Measurements from ENCODE around the gene SPATA22.
"Not testable (repeated sequence)": the region's sequence is repeated elsewhere in the genome, so short reads cannot be mapped to it uniquely, and the experiment has no call there.

SPATA22 gene, protein sequence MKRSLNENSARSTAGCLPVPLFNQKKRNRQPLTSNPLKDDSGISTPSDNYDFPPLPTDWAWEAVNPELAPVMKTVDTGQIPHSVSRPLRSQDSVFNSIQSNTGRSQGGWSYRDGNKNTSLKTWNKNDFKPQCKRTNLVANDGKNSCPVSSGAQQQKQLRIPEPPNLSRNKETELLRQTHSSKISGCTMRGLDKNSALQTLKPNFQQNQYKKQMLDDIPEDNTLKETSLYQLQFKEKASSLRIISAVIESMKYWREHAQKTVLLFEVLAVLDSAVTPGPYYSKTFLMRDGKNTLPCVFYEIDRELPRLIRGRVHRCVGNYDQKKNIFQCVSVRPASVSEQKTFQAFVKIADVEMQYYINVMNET

DNA sequence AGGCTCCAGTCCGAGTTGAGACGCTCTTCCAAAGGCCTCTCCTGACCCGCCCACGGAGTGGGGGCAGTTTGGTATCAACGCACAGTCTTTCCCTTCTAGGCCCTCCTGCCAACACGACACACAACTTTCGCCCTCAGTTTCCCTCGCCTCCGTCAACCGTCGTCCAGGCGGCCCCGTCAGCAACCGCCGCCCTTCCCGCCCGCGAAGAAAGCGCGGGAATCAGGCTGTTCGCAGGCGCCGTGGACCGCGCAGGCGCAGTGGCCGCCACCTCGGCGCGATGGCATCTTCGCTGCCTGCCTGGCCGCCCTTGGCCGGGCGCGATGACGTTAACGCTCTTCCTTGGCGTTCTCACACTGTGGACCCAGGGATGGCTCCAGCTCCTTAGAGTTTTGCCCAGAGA is at the start of gene SPATA22:
Gene SPATA22, minus strand, starts transcription at position 221 of the 400 bp plus-strand sequence. CDS start 2,494 bp downstream, outside the sequence.
- DNase-seq (ENCODE audit: low read depth in 2 of 2): no peak

DNA sequence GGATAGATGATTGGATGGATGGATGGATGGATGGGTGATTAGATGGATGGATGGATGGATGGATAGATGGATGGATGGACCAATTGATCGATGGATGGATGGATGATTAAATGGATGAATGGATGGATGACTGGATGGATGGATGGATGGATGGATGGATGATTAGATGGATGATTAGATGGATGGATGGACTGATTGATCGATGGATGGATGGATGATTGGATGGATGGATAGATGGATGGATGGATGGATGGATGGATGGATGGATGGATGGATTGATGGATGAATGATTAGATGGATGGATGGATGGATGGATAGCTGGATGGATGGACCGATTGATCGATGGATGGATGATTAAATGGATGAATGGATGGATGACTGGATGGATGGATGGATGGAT is 47.9 kb upstream of the SPATA22 start:
- not testable (repeated sequence) for DNase-seq (ENCODE audit: low read depth in 2 of 2)

DNA sequence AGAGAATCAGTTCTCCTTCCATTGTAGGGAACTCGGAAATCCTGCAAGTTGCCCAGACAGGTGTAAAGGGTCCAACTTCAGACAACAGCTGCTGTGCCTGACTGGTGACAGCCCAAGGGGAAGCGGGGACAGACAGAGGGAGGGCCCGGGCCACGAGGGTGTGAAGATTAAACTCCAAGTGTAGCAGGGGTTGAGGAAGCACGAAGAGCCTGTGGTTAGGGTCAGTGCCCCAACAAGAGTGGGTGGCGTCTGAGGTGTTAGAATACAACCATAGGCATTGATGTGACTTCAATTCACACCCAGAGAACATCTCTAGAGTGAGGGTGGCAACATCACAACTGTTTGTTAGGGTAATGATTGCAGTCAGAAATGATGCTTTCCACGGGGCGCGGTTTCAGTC is 43.3 kb upstream of the SPATA22 start:
- no peak for DNase-seq (ENCODE audit: low read depth in 2 of 2)

DNA sequence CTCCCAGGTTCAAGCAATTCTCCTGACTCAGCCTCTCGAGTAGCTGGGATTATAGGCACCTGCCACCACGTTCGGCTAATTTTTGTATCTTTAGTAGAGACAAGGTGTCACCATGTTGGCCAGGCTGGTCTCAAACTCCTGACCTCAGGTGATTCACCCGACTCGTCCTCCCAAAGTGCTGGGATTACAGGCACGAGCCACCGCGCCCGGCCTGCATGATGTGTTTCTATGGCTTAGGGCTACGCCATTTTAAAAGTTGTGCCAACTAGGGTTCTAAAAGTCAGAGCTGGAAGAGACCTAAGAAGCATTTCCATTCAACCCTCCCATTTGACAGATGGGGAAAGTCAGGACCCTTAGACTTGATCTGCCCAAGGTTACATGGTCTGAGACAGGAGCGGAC is 42.5 kb upstream of the SPATA22 start:
- DNase-seq (ENCODE audit: low read depth in 2 of 2): not testable (repeated sequence)

DNA sequence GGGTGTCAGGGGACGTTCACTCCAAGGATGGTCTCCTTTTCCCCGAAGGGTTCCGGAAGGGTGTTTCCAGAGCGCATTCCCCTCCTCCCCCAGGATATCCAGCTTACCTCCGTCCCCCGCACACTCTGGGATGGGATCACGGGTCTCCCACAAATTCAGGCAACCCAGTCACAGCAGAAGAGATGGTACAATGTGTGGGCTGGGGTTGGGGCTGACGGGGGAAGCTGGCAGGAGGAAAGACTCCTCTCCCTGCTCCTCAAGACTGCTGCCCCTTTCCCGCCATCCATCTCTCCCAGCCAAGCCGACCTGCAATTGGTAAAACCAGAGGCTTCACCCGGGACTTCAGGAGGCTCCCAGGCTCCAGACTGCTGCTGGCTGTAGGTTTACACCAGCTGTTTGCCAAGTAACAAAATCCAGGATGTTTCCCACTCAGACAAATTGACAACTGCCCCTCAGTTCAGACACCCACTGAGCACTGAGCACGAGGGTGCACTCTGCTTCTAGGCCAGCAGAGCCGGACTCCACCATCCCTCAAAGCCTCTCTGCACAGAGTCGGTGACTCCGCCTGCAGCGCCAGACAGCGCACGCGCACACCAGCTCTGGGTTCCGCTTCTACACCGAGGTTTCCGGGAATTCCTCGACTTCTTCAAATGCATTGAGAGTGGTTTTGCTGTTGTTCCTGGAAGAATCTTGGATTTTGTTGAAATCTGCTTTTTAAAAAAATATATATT is 41.9 kb upstream of the SPATA22 start:
- DNase-seq (ENCODE audit: low read depth in 2 of 2): no peak

DNA sequence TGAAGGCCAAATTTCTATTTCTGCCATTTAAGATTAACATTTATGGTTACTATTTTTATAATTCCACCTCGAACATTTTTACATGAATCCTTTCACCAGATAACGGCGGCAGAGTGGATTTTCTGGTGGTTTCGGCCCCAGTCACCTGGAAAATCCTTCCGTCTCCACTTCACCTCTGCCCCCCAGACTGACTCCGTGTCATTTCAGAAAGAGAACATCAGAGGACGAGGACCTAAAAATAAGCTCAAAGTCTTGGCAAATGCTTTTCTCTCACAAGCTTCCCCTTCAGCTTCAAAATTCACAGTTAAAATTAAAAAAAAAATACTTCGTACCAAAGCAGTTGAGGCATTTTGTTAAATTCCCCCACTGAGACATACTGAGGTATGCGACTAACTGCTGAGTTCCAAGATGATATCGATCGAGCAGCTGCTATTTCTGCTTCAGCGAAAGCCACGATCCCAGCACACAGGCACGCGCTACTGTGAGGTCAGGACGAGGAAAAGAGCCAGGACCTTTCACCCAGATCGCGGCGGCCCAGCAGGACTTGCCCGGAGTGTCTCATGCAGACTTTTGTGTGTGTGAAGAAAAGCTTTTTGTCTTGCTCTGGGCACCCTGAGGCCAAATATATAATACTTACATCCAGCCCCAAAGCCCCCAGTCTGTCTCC is 41.0 kb upstream of the SPATA22 start:
- DNase-seq (ENCODE audit: low read depth in 2 of 2): no peak

DNA sequence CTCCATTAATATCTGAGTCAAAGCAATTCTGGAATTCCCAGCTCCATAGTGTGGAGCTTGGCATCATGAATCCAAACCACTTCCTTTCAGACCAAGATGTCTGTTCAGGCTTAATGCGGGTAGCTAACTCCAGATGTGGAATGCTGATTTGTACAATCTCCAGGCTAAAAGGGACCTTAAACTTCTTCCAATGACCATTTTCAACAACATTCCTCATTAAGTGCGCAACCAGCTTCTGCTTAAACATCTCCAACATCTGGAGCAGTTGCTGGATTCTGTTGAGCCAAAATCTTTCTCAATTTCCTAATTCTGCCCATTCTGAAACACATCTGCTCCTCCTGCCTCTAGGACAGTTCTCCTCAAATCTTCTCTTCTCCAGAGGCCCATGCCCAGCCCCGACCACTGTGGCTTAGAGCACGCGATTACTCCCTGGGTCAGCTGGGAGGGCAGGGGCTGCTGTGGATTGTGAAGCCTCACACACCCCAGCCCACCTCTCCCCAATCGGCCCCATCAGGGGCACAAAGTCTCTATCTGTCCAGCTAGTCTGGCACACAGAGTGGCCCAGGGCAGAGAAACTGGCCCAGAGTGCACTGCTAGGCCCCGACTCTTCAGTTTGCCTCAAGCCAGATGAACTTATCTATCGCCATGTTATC is 40.4 kb upstream of the SPATA22 start:
- DNase-seq (ENCODE audit: low read depth in 2 of 2): no peak

DNA sequence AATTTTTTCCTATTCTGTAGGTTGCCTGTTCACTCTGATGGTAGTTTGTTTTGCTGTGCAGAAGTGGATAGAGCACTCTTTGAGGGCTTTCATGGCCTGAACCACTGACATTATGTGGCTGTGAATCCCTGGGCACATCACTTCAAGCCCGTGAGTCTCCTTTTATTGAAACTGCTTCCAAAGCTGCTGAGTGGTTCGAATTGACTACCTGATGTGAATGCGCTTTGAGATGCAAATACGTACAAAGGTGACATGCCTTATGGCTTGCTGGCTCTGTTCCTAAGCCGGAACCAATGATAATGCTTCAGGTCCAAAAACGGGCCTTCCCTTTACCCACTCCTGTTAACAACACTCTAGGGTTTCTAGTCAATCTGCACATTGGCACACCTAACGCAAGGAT is 38.5 kb upstream of the SPATA22 start:
- no peak for DNase-seq (ENCODE audit: low read depth in 2 of 2)

DNA sequence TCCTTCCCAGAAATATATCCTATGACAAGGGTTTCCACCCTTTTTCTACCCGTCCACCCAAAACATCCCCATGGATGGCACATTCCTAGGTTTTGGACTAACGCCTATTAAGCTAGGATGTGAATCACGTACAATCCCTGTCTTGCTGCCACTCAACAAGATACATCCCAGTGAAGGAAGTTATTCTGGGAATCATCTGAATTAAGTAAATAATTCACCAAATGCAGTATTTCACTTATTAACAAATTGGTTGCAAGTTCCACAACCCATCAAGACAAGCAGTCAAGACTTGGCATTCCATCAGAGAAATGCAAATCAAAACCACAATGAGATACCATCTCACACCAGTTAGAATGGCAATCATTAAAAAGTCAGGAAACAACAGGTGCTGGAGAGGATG is 36.2 kb upstream of the SPATA22 start:
- DNase-seq (ENCODE audit: low read depth in 2 of 2): no peak

DNA sequence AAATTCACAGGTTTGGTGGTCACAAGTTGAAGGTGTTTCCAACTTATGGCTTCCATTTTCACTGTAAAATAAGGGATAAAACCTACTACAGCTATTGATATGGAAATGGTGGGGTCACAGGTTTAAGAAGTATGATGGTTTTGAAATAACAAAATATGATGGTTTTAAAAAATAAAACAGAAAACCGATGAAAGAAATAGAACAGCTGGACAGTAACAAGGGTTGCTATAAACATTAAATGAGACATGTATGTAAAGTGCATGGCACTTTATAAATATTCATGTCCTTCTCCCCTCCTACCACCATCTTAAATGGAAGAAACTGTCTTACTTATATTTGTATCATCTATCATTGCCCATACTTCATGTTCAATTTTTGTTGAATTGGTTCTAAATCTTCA is 35.5 kb upstream of the SPATA22 start:
- DNase-seq (ENCODE audit: low read depth in 2 of 2): no peak

DNA sequence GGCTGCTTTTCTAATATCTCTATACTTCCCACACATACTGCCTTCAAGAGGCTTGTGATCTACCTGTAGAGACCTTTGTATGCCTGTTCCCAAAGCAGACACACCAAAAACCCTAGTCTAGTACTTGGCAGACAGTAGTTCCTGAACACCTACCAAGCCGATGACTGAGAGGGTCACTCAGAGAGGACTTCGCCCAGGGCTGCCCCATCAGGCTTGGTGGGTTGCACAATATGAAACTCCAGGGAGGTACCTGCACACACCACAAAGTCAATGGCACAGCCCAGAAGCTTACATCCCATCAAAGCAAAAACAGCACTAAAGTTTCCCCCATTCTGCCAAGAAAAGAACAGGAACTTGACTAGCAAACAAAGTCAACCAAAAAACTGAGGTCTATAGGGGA is 34.4 kb upstream of the SPATA22 start:
- DNase-seq (ENCODE audit: low read depth in 2 of 2): no peak

DNA sequence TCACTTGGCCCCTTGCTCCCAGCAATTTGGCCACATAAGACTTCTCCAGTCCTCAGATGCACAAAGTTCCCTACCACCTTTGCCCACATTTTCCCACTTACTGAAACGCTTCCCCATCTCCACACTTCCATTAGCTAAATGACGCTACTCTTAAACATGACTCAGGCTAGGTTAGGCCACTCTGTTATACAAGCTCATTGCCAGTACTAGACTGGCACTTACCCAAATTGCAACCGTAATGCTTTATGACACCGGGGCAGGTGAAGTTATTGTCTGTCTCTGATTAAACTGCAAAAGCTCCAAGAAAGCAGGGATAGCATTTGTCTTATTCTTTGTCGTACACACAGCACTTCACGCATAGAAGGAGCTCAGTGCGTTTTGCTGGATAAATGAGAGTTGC is 33.4 kb upstream of the SPATA22 start:
- no peak for DNase-seq (ENCODE audit: low read depth in 2 of 2)

DNA sequence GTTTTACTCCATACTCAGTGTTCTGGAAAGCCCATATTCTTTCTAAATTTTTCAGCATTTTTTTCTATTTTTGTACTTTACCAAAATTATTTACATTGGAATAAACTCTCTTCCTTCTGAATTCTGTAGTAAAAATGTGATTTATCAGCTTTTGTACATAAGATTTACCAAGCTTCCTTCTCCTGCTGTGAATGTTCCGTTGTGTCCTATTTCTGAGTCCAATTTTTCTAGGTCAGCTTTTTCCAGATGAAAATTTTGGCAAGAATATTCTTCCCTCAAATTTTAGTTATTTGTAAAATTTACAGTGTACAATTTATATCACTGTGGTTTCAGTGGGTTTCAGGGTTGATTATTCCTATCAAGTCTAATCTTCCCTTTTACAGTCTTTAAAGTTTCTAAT is 31.7 kb upstream of the SPATA22 start:
- no peak for DNase-seq (ENCODE audit: low read depth in 2 of 2)

DNA sequence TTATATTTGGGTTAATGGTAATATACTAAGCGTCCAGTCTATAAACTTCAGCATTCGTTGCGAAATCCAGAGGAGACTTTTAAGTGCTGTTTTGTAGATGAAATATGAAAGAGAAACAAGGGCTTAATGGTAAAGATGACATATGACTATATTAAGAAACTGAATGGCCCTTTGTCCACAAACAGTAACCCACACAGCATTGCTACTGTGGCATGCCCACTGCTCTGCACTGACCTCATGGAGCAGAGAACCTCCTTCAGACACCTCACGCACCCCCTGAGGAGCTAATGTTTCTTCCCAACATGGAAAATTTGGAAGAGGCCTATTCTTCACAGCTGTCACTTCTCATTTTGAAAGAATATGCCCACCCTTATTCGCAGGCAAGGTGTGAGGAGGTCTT is 30.8 kb upstream of the SPATA22 start:
- DNase-seq (ENCODE audit: low read depth in 2 of 2): no peak

DNA sequence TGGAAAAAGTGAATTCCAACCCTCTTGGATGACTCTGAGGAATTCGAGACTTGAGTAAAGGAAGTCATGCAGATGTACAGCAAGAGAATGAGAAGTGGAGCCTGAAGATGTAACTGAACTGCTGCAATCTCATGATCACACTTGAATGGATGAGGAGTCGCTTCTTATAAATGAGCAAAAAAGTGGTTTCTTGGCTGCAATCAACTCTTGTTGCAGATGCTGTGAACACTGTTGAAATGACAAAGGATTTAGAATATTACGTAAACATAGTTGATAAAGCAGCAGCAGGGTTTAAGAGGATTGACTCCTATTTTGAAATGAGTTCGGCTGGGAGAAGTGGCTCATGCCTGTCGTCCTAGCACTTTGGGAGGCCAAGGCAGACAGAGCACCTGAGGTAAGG is 29.7 kb upstream of the SPATA22 start:
- no peak for DNase-seq (ENCODE audit: low read depth in 2 of 2)

DNA sequence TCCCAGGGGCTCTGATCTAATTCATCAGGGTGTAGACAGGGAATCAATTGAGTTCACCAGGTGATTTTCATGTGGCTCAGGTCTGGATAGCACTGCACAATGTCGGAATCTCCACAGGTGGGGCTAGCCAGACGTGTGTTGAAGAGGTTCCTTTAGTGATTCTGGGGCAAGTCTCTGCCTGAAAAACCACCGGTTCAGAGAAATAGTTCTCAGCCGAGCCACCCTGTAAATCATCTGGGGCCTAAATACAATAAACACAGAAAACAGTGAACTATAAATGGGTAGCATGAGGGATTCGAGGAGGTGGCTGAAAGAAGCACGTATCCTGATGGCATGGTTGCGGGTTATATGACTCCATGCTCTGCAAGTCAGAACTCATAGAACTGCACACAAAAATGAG is 25.5 kb upstream of the SPATA22 start:
- DNase-seq (ENCODE audit: low read depth in 2 of 2): no peak

DNA sequence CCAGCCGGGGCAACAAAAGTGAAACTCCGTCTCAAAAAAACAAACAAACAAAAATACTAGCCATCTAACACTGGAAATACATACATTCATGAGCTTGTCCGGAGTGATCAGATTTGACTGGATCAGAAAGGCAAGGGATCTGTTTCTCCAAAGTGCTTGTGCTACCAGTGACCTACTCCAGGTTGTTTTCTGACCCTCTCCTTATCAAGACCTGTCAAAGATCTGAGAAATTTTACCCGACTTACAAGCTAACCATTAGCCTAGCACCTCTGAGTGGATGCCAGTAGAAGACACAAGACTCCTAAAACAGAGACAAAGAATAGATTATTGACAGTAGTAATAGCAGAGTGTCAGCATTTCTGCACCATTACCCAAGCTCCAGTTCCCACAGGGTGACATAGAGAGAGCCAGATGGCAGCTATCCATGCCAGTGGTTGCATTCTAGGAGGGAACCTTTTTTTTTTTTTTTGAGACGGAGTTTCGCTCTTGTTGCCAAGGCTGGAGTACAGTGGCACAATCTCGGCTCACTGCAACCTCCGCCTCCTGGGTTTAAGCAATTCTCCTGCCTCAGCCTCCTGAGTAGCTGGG is 14.0 kb upstream of the SPATA22 start:
- DNase-seq (ENCODE audit: low read depth in 2 of 2): no peak

DNA sequence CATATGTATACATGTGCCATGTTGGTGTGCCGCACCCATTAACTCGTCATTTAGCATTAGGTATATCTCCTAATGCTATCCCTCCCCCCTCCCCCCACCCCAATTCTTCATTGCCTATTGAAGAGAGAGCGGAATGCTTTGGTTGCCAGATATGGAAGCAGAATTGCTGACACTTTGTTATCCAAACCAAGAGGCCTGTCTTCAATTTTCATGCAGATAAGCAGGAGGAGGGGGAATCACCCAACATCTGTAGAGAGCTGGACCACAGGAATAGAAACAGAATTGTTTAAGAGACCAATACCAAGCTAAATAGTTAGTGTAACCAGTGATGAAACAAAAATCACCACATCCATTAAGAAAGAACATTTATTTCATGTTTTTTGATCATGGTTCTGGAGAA is 11.2 kb upstream of the SPATA22 start:
- DNase-seq (ENCODE audit: low read depth in 2 of 2): no peak

DNA sequence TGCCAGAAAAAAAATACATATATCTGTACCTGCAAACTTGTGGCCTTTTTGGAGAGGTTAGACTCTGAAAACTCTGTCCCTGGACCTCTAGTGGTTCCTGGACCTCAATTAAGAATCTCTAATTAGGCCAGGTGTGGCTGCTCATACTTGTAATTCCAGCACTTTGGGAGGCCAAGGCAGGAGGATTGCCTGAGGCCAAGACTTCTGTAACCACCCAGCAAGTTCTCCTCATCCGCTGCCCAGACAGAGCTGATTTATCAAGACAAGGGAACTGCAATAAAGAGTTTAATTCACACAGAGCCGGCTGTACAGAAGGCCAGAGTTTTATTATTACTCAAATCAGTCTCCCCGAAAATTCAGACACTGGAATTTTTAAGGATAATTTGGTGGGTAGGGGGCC is 8.4 kb upstream of the SPATA22 start:
- no peak for DNase-seq (ENCODE audit: low read depth in 2 of 2)

DNA sequence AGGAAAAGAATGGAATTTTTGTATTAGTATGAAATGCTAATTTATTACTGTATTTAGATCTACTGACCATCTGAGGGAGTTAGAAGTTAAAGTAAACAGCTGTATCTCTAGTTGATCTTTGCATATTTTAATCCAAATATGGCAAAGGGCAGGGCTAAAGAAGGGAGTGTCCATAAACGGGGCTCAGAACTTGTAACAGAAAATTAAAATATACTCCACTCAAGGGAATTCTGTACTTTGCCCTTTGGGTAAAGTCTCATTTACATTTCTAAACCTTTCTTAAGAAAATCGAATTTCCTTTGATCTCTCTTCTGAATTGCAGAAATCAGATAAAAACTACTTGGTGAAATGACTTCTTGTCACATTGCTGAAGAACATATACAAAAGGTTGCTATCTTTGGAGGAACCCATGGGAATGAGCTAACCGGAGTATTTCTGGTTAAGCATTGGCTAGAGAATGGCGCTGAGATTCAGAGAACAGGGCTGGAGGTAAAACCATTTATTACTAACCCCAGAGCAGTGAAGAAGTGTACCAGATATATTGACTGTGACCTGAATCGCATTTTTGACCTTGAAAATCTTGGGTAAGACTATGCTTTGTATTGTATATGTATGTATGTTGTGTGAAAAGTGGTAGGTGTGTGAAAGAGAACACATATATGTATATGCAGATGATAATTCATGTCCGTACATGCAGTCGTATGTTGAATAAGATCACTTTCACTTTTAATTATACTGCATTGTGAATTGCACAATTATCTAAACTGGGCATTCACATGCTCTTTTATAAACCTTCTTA is 4.4 kb upstream of the SPATA22 start, which contains the start of gene ASPA:
Gene ASPA, plus strand, starts transcription at position 186 of the 799 bp plus-strand sequence. Its CDS starts 163 bp downstream, at position 349.
- no peak for DNase-seq (ENCODE audit: low read depth in 2 of 2)

DNA sequence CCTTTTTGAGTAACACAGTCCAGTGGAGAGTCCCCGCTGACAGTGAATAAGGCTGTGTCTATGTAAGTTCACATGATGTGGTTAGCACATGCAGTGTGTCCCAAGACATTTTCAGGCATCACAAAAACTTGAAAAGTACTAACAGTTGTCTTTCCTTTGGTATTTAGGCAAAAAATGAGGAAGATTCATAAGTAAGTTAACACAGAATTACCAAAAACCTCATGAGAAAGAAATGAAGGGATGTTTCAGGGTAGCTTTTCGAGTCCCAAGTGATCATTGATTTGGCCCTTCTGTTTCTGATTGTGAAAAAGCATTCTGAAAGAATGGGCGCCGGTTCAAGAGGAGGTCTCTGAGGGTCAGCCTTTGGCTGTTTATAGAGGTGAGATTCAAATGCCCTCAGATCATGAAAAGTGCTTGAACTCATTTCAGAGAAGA is 3.6 kb upstream of the SPATA22 start:
- no peak for DNase-seq (ENCODE audit: low read depth in 2 of 2)
